ENCODE data around the gene KIF21B.

DNA sequence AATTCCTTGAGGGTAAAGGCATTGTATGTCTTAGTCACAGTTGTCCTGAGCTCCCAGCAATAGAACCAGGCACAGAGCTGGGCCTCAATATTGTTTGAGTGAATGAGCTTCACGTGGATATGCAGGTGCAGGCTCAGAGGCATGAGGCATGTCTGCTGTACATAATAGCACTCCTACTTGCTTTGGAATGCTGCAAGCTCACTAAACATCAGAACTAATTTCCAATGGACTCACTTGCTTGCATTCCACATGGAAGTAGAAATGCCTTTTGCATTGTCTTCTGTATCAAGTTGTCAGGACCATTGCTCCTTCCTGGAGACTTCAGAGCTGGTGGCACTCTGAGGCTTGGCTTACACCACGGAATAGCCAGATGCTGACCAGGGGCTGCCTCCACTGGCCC is 91.7 kb downstream of the KIF21B start:
- TF ChIP-seq CTCF (IDR thresholded peaks at IDR 0.05), result no peak
- TF ChIP-seq ZFX (IDR thresholded peaks at IDR 0.05; ENCODE audit: borderline replicate concordance), result no peak
